HG03571 (cell line): ENCODE measurements around the gene ZNF445.
A peak's percentile ranks its signal among the peaks of the same experiment; 100 is the strongest.
"Not testable (repeated sequence)": the region's sequence is repeated elsewhere in the genome, so short reads cannot be mapped to it uniquely, and the experiment has no call there.

ENCODE experiments used
- ATAC-seq: cut with Tn5 transposase; IDR thresholded peaks from one replicate; pipeline ENCODE4 v1.9.1; 2021; ENCODE audit not compliant: unreplicated experiment

Gene ZNF445

GRCh38 chr3:44476963-44477311 is 533 bp downstream of the ZNF445 start:
- ATAC-seq = no peak

- no peak for ATAC-seq
These were observed 1.3 kb downstream of the ZNF445 start for GRCh38 chr3:44476181-44476611.

- not testable (repeated sequence) for ATAC-seq
These were observed 2.6 kb downstream of the ZNF445 start for GRCh38 chr3:44474886-44475285.

GRCh38 chr3:44470430-44470829 is 7.0 kb downstream of the ZNF445 start:
- no peak for ATAC-seq

GRCh38 chr3:44469914-44470313 is 7.6 kb downstream of the ZNF445 start:
- ATAC-seq = no peak

GRCh38 chr3:44468572-44469520 is 8.6 kb downstream of the ZNF445 start:
- no peak for ATAC-seq

GRCh38 chr3:44468099-44468537 is 9.4 kb downstream of the ZNF445 start:
- ATAC-seq = not testable (repeated sequence)

GRCh38 chr3:44467241-44467640 is 10.2 kb downstream of the ZNF445 start:
- ATAC-seq = no peak

GRCh38 chr3:44464920-44465319 is 12.6 kb downstream of the ZNF445 start:
- ATAC-seq = not testable (repeated sequence)

GRCh38 chr3:44464509-44464908 is 13.0 kb downstream of the ZNF445 start:
- ATAC-seq = no peak

GRCh38 chr3:44460050-44460449 is 17.4 kb downstream of the ZNF445 start:
- not testable (repeated sequence) for ATAC-seq

GRCh38 chr3:44455318-44455717 is 22.2 kb downstream of the ZNF445 start:
- ATAC-seq = no peak

GRCh38 chr3:44454258-44454657 is 23.2 kb downstream of the ZNF445 start:
- ATAC-seq = no peak

- ATAC-seq = no peak
These were observed 26.0 kb downstream of the ZNF445 start for GRCh38 chr3:44451441-44451840.

- no peak for ATAC-seq
These were observed 30.5 kb downstream of the ZNF445 start for GRCh38 chr3:44446929-44447328.

- no peak for ATAC-seq
These were observed 31.7 kb downstream of the ZNF445 start for GRCh38 chr3:44445786-44446185.

GRCh38 chr3:44444896-44445691 is 32.4 kb downstream of the ZNF445 start:
- no peak for ATAC-seq

- no peak for ATAC-seq
These were observed 33.0 kb downstream of the ZNF445 start for GRCh38 chr3:44444437-44444836.

GRCh38 chr3:44442596-44443309 is 34.7 kb downstream of the ZNF445 start:
- no peak for ATAC-seq

- ATAC-seq = peak; percentile 96
These were observed 37.8 kb downstream of the ZNF445 start for GRCh38 chr3:44439499-44440295.
